ENCODE measurements around the gene FOXI1.

DNA sequence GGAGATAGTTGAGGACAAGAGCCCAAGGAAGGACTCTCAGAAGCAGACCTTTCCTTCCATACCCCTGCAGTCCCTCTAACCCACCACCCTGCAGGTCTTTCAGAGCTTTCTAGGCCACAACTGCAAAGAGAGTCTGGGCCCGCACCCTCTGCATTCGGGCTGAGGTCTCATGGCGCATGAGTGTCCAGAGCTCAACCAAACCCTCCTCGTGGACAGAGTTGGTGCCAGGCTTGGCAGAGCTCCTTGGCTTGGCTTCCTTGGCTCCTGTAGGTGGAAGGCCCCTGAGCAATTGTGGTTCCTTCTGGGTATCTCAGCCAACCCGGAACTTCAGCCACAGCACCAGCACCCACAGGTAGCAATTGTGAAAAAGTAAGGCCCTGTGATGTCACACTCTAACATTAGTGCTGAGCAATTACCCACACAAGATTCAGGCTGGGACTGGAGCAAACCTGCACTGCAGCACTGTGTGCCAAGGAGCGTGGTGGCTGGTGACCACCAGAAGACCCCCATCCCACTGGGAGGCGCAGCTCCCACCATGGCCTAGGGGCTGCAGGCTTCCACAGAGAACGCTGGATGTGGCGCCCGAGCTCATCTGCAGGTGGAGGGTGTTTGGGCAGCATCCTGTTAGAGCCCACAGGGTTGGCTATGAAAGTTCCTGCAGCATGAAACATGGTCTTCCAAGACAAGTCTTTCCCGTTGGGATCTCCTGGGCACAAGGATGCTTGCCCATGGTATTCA, 38.8 kb downstream of the FOXI1 start:
- no peak for TF ChIP-seq POLR2A (IDR thresholded peaks at IDR 0.05)
- TF ChIP-seq, protein P1, sequence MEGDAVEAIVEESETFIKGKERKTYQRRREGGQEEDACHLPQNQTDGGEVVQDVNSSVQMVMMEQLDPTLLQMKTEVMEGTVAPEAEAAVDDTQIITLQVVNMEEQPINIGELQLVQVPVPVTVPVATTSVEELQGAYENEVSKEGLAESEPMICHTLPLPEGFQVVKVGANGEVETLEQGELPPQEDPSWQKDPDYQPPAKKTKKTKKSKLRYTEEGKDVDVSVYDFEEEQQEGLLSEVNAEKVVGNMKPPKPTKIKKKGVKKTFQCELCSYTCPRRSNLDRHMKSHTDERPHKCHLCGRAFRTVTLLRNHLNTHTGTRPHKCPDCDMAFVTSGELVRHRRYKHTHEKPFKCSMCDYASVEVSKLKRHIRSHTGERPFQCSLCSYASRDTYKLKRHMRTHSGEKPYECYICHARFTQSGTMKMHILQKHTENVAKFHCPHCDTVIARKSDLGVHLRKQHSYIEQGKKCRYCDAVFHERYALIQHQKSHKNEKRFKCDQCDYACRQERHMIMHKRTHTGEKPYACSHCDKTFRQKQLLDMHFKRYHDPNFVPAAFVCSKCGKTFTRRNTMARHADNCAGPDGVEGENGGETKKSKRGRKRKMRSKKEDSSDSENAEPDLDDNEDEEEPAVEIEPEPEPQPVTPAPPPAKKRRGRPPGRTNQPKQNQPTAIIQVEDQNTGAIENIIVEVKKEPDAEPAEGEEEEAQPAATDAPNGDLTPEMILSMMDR (IDR thresholded peaks at IDR 0.05): no peak
